CD14-positive monocyte (primary cell): ENCODE results near the gene ADORA2B. TPM values are rescaled to one million over a fixed set of nuclear protein-coding genes. Genes with fewer than 3 reads are reported as not detected.

ENCODE experiments used
- DNase-seq, 3 donors: peaks; one replicate each; pipeline ENCODE4 v3.0.0-alpha.2; 2011 to 2022
- H2AFZ ChIP-seq: 2 replicates; pipeline ENCODE4 v1.6.0; 2012; ENCODE audit warnings: mild to moderate bottlenecking, low read depth, low read length, inconsistent platforms; ENCODE audit not compliant: insufficient read depth, poor library complexity, severe bottlenecking
- H3K27ac ChIP-seq, 2 donors: 1 replicate in 1 of 2; 2 replicates in 1 of 2; pipeline ENCODE4 v1.5.1; 2012 to 2013; ENCODE audit warnings: low read length in 2 of 2, control low read depth in 1 of 2, inconsistent platforms in 1 of 2, low read depth in 1 of 2, mild to moderate bottlenecking in 1 of 2
- H3K27me3 ChIP-seq, 2 donors: one replicate each; pipeline versions ENCODE4 v1.6.0 to v1.6.1; 2011 to 2013; ENCODE audit warnings: low read length in 2 of 2; ENCODE audit not compliant: control insufficient read depth in 2 of 2, insufficient read depth in 2 of 2
- H3K36me3 ChIP-seq, 2 donors: replicated peaks in 1 of 2; 1 replicate in 1 of 2; 2 replicates in 1 of 2; pipeline versions ENCODE4 v1.5.1 to v1.6.1; 2012 to 2013; ENCODE audit warnings: low read length in 2 of 2, control low read depth in 1 of 2, inconsistent platforms in 1 of 2, mild to moderate bottlenecking in 1 of 2; ENCODE audit not compliant: insufficient read depth in 2 of 2, control insufficient read depth in 1 of 2
- H3K4me1 ChIP-seq, 2 donors: 1 replicate in 1 of 2; 2 replicates in 1 of 2; pipeline versions ENCODE4 v1.5.1 to v1.6.1; 2012 to 2013; ENCODE audit warnings: low read length in 2 of 2, control low read depth in 1 of 2, inconsistent platforms in 1 of 2, mild to moderate bottlenecking in 1 of 2, moderate library complexity in 1 of 2; ENCODE audit not compliant: insufficient read depth in 2 of 2, control insufficient read depth in 1 of 2
- H3K4me2 ChIP-seq: replicated peaks from 2 replicates; pipeline ENCODE3; 2012; ENCODE audit warnings: low read length, moderate library complexity, mild to moderate bottlenecking; ENCODE audit not compliant: poor library complexity, severe bottlenecking; ENCODE audit errors: extremely low read depth
- H3K4me3 ChIP-seq, 3 experiments: fragments of 200-600 bp in 1 of 3; sonication (generic) in 1 of 3; replicated peaks in 1 of 3; 1 replicate in 2 of 3; 2 replicates in 1 of 3; pipeline ENCODE4 v1.5.1; 2011 to 2013; ENCODE audit warnings: low read length in 3 of 3, mild to moderate bottlenecking in 3 of 3, control low read depth in 2 of 3, low read depth in 2 of 3, inconsistent platforms in 1 of 3, moderate library complexity in 1 of 3
- H3K79me2 ChIP-seq: 2 replicates; pipeline ENCODE4 v1.6.0; 2012; ENCODE audit warnings: mild to moderate bottlenecking, control low read depth, inconsistent platforms, low read length, moderate library complexity; ENCODE audit not compliant: insufficient read depth
- H3K9ac ChIP-seq: 2 replicates; pipeline ENCODE4 v1.6.0; 2017; ENCODE audit warnings: low read length, mild to moderate bottlenecking; ENCODE audit not compliant: insufficient read depth, poor library complexity, severe bottlenecking
- H3K9me3 ChIP-seq, 2 donors: replicated peaks in 1 of 2; 1 replicate in 1 of 2; 2 replicates in 1 of 2; pipeline versions ENCODE4 v1.5.1 to v1.6.1; 2012 to 2013; ENCODE audit warnings: low read length in 2 of 2, control low read depth in 1 of 2; ENCODE audit not compliant: control insufficient read depth in 1 of 2, insufficient read depth in 1 of 2
- H4K20me1 ChIP-seq: 2 replicates; pipeline ENCODE4 v1.6.0; 2012; ENCODE audit warnings: mild to moderate bottlenecking, low read length, control low read depth, moderate library complexity; ENCODE audit not compliant: insufficient read depth
- H3K27ac Mint-ChIP-seq, 7 donors: one replicate each; pipeline ENCODE4 v1.8.0; 2020; ENCODE audit warnings: mild to moderate bottlenecking in 7 of 7, mixed read lengths in 7 of 7, moderate library complexity in 6 of 7, inconsistent platforms in 2 of 7
- H3K27me3 Mint-ChIP-seq, 3 donors: one replicate each; pipeline ENCODE4 v1.8.0; 2021 to 2022; ENCODE audit warnings: low read depth in 3 of 3, mild to moderate bottlenecking in 3 of 3, mixed read lengths in 3 of 3, moderate library complexity in 3 of 3, inconsistent platforms in 1 of 3
- H3K36me3 Mint-ChIP-seq, 2 donors: one replicate each; pipeline ENCODE4 v1.8.0; 2020; ENCODE audit warnings: mixed read lengths in 2 of 2, inconsistent platforms in 1 of 2, mild to moderate bottlenecking in 1 of 2
- H3K4me1 Mint-ChIP-seq: one replicate; pipeline ENCODE4 v1.8.0; 2020; ENCODE audit warnings: mild to moderate bottlenecking, mixed read lengths
- H3K4me3 Mint-ChIP-seq, 2 donors: one replicate each; pipeline ENCODE4 v1.8.0; 2020; ENCODE audit warnings: mild to moderate bottlenecking in 2 of 2, mixed read lengths in 2 of 2, moderate library complexity in 1 of 2
- H3K9me3 Mint-ChIP-seq, 7 donors: one replicate each; pipeline ENCODE4 v1.8.0; 2020 to 2022; ENCODE audit warnings: mixed read lengths in 7 of 7, mild to moderate bottlenecking in 6 of 7, moderate library complexity in 6 of 7, inconsistent platforms in 2 of 7
- CTCF ChIP-seq: fragments of 200-600 bp; IDR thresholded peaks from one replicate; pipeline ENCODE4 v1.8.0; 2022; ENCODE audit warnings: antibody characterized with exemption, mild to moderate bottlenecking
- WGBS: methylation state at CpG from one replicate; pipeline ENCODE4 v1.1.5; 2013; ENCODE audit warnings: missing lambda C conversion rate; ENCODE audit not compliant: insufficient coverage; 5-methylcytosine and 5-hydroxymethylcytosine counted together
- intact Hi-C, 2 donors: fragments of 100-400 bp; cut with micrococcal nuclease; formaldehyde crosslinking; loops; one replicate each; pipeline versions ENCODE4 v1.15.0 to v1.15.1; 2023
- polyA plus RNA-seq, 3 donors: library from polyadenylated mRNA; depleted of rRNA in 1 of 3; unstranded in 2 of 3; stranded (reverse) in 1 of 3; fragments of 300-500 nt in 2 of 3; fragments of >200 nt in 1 of 3; fragmentation: Illumina TruSeq in 2 of 3; gene quantifications; 1 replicate in 2 of 3; 2 replicates in 1 of 3; pipeline ENCODE4 v1.2.3, GENCODE V29; 2012 to 2021

The ADORA2B gene
- polyA plus RNA-seq, 3 donors, result 2.0 to 6.4 (median 4.4) TPM

GRCh38 chr17:15947976-15948752, 3.2 kb downstream of the ADORA2B start:
- Histone ChIP-seq H4K20me1 (no peaks in the 10 kb centered on the region), H3K4me1 (peaks cover 41 to 50% of the 10 kb centered on the region in 2 donors), H3K9ac (no peak overlapping the region), H3K9me3 (no peaks in the 10 kb centered on the region), H3K27ac (no peak overlapping the region), H3K27me3 (peaks cover 0 to 5% of the 10 kb centered on the region in 2 donors), H3K36me3 (peaks cover 0 to 10% of the 10 kb centered on the region in 2 donors), H3K4me3 (no peak overlapping the region), H2AFZ (no peak overlapping the region), H3K4me2 (no peak overlapping the region), H3K79me2 (peaks cover 15% of the 10 kb centered on the region)
- intact Hi-C loops, result loop anchor here in 1 of 2 donors (5.0 kb wide), 1 partner anchor 49 kb away; the partner anchor contains the start of genes TTC19 and ZSWIM7
- DNase-seq, result no peak
- H3K36me3 Mint-ChIP-seq, result peaks cover 27 to 36% of the 10 kb centered on the region in 2 donors
- peak overlapping the region in 5 of 7 donors; percentile 30 to 85 (median 53) for H3K27ac Mint-ChIP-seq
- peaks cover 37% of the 10 kb centered on the region for H3K4me1 Mint-ChIP-seq
- no peak for TF ChIP-seq CTCF
- 92% methylated on average over 9 of the region's 16 CpGs for WGBS
- H3K9me3 Mint-ChIP-seq, result peaks cover 0 to 2% (median 0%) of the 10 kb centered on the region in 7 donors
- no peak overlapping the region for H3K4me3 Mint-ChIP-seq
- peaks cover 1 to 18% (median 4%) of the 10 kb centered on the region in 3 donors for H3K27me3 Mint-ChIP-seq

- Histone ChIP-seq H3K27ac (no peak overlapping the region), H3K4me3 (no peak overlapping the region), H2AFZ (no peak overlapping the region), H3K9me3 (no peaks in the 10 kb centered on the region), H3K79me2 (peaks cover 15% of the 10 kb centered on the region), H3K4me1 (peaks cover 27 to 30% of the 10 kb centered on the region in 2 donors), H4K20me1 (no peaks in the 10 kb centered on the region), H3K9ac (no peak overlapping the region), H3K36me3 (peaks cover 0 to 10% of the 10 kb centered on the region in 2 donors), H3K4me2 (no peak overlapping the region), H3K27me3 (no peaks in the 10 kb centered on the region)
- intact Hi-C loops, result loop anchor here in 1 of 2 donors (5.0 kb wide), 1 partner anchor 46 kb away; the partner anchor contains the start of genes TTC19 and ZSWIM7
- no peak overlapping the region for H3K4me3 Mint-ChIP-seq
- peaks cover 2 to 5% (median 3%) of the 10 kb centered on the region in 3 donors for H3K27me3 Mint-ChIP-seq
- no peak for DNase-seq
- peaks cover 38% of the 10 kb centered on the region for H3K4me1 Mint-ChIP-seq
- peak overlapping the region in 3 of 7 donors; percentile 15 to 79 (median 46) for H3K27ac Mint-ChIP-seq
- WGBS, result 95% methylated on average over 4 of the region's 6 CpGs
- TF ChIP-seq CTCF, result no peak
- peaks cover 0 to 2% (median 0%) of the 10 kb centered on the region in 7 donors for H3K9me3 Mint-ChIP-seq
- H3K36me3 Mint-ChIP-seq, result peaks cover 34 to 36% of the 10 kb centered on the region in 2 donors
These were observed 6.6 kb downstream of the ADORA2B start for GRCh38 chr17:15951368-15952047.
